NCI-H2029 (cell line): ENCODE data around the gene LRP6.
"Not testable (repeated sequence)": the region's sequence is repeated elsewhere in the genome, so short reads cannot be mapped to it uniquely, and the experiment has no call there.

Source experiments
- DNase-seq: peaks from one replicate; lab custom pipeline; 2025; lab: John Stamatoyannopoulos, UW

Gene LRP6

DNA sequence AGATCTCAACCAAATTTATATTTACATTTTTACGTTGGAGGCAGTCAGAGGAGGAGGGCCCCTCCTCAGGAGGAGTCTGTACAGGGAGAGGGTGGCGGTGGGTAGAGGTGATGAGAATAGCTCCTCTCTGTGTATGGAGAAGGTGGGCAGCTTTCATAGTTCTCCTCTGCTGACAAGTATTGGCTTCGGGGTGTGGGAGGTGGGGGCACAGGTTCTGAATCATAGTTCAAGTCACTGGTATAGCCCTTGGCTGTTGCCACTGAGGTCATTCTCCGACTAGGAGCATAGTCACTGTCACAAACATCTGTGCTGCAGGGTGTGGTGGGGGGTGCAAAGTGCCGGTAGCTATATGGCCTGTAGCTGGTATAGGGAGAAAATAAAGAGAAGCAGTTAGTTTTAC is 145.8 kb downstream of the LRP6 start:
- no peak for DNase-seq

GRCh38 chr12:12116677-12117076 is 150.2 kb downstream of the LRP6 start:
- no peak for DNase-seq

- DNase-seq, result no peak
Measured at GRCh38 chr12:12115514-12115913, 151.3 kb downstream of the LRP6 start.

- DNase-seq, result not testable (repeated sequence)
Measured at GRCh38 chr12:12110923-12111555, 155.8 kb downstream of the LRP6 start.

DNA sequence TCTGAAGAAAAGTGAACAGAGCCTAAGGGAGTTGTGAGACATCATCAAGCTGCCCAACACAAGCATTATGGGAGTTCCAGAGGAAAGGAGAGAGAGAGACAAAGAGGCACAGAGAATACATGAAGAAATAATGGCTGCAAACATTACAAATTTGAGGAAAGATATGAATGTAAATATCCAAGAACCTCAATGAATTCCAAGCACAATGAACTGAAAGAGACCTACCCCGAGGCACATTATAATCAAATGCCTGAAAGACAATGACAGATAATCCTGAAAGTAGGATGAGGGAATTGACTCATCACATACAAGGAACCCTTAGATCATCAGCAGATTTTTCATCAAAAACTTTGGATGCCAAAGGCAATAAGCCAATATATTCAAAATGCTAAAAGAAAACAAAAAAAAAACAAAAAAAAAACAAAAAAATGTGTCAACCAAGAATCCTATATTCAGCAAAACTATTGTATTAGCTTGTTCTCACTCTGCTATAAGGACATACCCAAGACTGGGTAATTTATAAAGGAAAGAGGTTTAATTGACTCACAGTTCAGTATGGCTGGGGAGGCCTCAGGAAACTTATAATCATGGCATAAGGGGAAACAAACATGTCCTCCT is 158.3 kb downstream of the LRP6 start:
- no peak for DNase-seq

- no peak for DNase-seq
Measured at GRCh38 chr12:12107678-12108077, 159.2 kb downstream of the LRP6 start.

- no peak for DNase-seq
Measured at GRCh38 chr12:12099102-12099501, 167.7 kb downstream of the LRP6 start.

- no peak for DNase-seq
Measured at GRCh38 chr12:12098691-12099015, 168.2 kb downstream of the LRP6 start.

GRCh38 chr12:12097891-12098690 is 168.8 kb downstream of the LRP6 start:
- no peak for DNase-seq

DNA sequence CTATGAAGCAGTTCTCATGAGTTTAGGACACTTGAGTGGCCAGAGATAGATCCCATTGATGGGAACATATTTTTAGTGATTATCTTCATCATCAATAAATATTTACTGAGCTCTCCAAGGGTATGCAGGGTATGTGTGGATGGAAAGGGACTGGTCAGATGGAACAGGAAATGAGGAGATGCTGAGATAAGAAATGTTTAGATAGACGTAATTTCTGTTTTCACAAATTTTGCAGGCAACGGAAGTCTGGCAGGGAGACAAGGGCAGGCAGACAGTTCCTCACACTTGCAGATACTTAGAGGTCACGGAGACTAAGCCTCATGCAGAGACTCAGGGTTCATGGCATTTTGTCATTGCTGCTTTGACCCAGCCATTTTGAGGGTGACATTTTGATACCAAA is 171.8 kb downstream of the LRP6 start:
- no peak for DNase-seq

DNA sequence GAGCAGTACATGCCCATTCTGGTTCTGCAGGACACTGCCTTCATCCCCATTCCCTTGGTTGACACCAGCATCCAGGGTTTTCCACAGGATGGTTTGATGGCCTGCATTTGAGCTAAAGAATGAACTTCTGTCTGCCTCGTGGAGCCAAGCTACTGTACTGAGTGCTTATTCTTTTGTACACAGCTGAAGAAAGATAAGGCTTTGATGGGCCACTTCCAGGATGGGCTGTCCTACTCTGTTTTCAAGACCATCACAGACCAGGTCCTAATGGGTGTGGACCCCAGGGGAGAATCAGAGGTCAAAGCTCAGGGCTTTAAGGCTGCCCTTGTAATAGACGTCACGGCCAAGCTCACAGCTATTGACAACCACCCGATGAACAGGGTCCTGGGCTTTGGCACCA is 172.4 kb downstream of the LRP6 start:
- no peak for DNase-seq

GRCh38 chr12:12091977-12092663 is 174.7 kb downstream of the LRP6 start:
- peak; percentile 78 for DNase-seq

DNA sequence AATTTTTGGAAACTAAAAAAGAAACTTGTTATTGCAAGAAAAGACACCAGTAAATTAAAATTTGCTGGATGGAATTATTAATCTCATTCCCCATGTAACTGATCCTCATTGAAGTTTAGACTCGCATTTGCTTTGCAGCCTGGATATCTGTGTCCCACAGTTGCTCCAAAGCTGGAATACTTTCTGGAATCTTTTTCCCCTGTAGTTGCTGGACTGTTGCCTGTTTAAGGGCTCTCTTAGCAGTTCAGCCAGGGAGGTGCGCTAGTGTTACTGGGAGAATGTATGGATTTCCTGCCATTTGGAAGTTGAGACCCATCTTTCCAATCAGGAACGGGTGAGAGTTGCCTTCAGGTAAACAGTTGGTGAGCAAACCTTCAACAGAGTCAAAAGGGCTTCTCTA is 175.8 kb downstream of the LRP6 start:
- DNase-seq, result no peak

DNA sequence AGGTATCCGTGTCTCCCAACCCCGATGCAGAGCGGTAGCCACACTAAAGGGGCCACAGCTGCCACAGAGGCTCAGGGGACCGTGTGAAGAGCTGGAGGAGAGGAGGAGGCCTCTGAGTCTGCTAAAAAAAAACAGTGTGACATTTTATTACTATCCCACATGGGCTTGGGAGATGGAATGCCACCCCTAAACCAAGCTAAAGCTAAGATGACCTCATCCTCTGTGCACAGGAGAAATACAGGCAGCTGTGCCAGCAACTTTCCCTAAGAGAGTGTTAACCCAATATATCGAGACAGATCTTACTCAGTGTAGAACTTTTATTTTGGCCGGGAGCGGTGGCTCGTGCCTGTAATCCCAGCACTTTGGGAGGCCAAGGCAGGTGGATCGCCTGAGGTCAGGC is 178.1 kb downstream of the LRP6 start:
- DNase-seq, result no peak

GRCh38 chr12:12088147-12088546 is 178.7 kb downstream of the LRP6 start:
- no peak for DNase-seq

GRCh38 chr12:12087693-12088034 is 179.2 kb downstream of the LRP6 start:
- DNase-seq, result no peak

DNA sequence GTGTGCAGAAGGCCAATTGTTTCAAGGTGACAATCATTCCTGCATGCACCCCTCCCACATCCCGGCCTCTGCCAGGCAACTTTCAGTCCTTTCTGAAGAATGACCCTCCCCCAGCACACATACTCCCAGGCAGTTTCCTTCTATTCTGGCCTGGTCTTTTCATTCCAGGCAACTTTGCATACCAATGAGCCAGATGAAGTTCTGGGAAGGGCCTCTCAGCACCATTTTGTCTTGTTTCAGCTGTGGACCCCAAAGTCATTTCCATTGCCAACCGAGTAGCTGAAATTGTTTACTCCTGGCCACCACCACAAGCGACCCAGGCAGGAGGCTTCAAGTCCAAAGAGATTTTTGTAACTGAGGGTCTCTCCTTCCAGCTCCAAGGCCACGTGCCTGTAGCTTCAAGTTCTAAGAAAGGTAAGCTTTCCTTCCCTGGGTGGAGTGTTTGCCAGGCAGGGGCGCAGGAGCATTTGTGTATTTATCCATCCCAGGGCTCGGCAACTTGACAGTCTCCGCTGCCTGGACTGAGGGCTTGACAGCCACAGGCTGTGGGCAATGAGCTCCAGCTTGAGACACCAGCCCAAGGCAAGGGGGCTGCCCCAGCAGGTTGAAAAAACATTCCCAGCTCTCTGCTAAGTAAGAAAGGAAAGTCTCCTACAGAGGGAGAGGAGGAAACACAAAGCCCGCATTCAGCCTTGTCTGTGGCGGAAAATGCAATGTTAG is 179.7 kb downstream of the LRP6 start:
- DNase-seq, result no peak

DNA sequence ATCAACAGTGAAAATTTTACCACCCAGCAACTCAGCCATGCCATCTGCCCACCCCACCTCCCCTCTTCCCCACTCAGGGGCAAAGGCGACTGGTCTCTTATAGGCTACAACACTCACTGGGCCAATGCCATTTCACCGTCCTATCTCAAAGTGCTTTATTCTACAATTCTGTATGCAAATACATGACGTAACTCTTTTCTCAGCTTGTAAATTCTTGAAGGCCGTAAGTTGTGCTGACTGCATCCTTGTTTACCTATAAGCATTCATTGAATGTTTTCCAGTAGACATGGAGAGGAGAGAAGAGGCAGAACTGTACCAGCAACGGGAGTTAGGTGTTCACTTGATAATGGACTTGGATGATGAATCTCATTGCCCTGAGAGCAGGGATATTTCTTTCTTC is 180.5 kb downstream of the LRP6 start:
- DNase-seq, result no peak

- no peak for DNase-seq
Measured at GRCh38 chr12:12083688-12084087, 183.2 kb downstream of the LRP6 start.

DNA sequence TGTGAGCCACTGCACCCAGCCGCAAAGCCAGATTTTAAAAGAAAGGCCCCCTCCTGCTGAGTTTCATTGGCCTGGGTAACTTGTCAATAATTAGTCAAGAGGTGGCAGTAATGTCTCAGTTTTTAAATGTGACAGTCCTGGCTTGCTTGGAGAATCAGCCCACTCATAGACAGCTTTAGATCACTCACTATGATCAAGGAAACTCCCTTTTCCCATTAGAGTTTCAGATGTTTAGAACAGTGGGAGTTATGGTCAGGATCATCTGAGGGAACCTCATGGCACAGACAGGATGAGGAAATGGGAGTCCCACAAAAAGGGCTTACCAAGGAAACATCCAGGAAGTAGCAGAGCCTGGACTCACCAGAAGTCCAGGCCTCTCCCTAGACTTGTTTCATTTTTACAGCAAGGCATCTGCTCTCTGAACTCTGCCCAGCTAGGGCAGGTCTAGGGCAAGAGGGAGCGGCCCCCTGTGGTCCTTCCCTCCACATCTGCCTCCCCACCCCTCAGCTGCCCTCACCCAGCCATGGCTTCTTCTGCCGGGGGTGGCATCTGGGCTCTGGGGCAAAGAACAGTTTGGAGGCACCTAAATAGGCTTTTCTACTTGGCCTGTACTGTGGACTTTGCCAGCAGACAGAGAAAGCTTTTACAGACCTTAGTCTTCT is 184.9 kb downstream of the LRP6 start:
- peak; percentile 36 for DNase-seq

DNA sequence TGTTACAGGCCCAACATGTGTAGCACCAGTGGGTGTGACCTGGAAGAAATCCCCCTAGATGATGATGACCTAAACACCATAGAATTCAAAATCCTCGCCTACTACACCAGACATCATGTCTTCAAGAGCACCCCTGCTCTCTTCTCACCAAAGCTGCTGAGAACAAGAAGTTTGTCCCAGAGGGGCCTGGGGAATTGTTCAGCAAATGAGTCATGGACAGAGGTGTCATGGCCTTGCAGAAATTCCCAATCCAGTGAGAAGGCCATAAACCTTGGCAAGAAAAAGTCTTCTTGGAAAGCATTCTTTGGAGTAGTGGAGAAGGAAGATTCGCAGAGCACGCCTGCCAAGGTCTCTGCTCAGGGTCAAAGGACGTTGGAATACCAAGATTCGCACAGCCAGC is 187.6 kb downstream of the LRP6 start:
- no peak for DNase-seq
